ENCODE measurements around the gene DDHD1.

DNA sequence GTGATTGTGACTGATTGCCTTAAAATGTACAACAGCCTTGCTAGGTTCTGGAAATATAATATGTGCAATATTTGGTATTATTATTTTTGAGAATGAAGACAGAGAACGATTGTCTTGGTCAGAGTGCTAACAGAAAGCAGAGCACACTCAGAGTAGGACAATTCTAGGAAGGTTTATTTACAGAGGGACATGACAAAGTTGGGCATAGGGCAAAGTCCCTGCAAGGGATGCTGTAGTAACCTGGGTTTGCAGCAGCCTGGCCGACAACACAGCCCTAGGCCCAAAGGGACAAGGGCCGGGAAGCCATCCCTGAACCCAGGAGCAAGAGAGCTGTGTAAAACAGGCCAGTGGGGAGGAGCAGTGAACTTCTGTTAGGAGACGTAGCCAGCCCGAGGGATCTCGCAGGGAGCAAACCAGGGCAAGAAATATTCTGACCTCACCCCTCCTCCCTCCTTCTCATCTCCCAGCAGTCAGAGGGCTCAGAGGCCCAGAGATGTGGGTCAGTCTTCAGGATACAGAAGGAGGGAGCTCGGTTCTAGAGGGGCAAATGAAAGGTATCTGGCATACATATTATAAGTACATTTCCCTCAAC lies 151.2 kb downstream of the DDHD1 start:
- TF ChIP-seq CTCF (IDR thresholded peaks at IDR 0.05) (no peak), POLR2A (IDR thresholded peaks at IDR 0.05) (no peak)

Measured in esophagus squamous epithelium (tissue), 4 donors.